Brain microvascular endothelial cell (primary cell): Measurements from ENCODE around the gene BUB3.

Source experiments
- DNase-seq: peaks from one replicate; pipeline ENCODE4 v3.0.0-alpha.2; 2020
- H3K27ac ChIP-seq: fragments of 250-450 bp; sonication (Bioruptor Pico); 2 replicates; pipeline ENCODE4 v1.5.1; 2020; ENCODE audit warnings: mild to moderate bottlenecking, moderate library complexity
- H3K27me3 ChIP-seq: fragments of 250-450 bp; sonication (Bioruptor Pico); replicated peaks from 2 replicates; pipeline ENCODE4 v1.5.1; 2020; ENCODE audit warnings: mild to moderate bottlenecking
- H3K36me3 ChIP-seq: fragments of 250-450 bp; sonication (Bioruptor Pico); replicated peaks from 2 replicates; pipeline ENCODE4 v1.5.1; 2020; ENCODE audit warnings: mild to moderate bottlenecking
- H3K4me3 ChIP-seq: 2 replicates; pipeline ENCODE4 v1.5.1; 2011; ENCODE audit warnings: low read depth, mild to moderate bottlenecking, control low read depth, low read length, moderate library complexity
- CTCF ChIP-seq: IDR thresholded peaks from 2 replicates; pipeline ENCODE4 v1.5.1; 2011; ENCODE audit warnings: low read depth, mild to moderate bottlenecking, moderate library complexity, low read length, control low read depth, inconsistent platforms; ENCODE audit errors: missing control alignments
- in situ Hi-C: cut with HindIII; loops from 2 replicates; pipeline ENCODE4 v1.10.0; 2017; ENCODE audit warnings: low sequenced_read_pairs, low pct_ligation_motif_present

Gene BUB3

GRCh38 chr10:123135415-123136141 lies 18.6 kb upstream of the BUB3 start, which contains the start of gene HMX3:
TSS of gene HMX3 (plus strand) at chr10:123135970. CDS start at chr10:123136051, 81 bp downstream.
- no peak for DNase-seq
- TF ChIP-seq CTCF = no peak
- Histone ChIP-seq H3K36me3 (no peaks in the 10 kb centered on the region), H3K27me3 (peaks cover 92% of the 10 kb centered on the region), H3K27ac (no peak within 1 kb of the TSS), H3K4me3 (no peak within 1 kb of the TSS)
- in situ Hi-C loops = no loop called here

GRCh38 chr10:123136221-123136805 lies 17.9 kb upstream of the BUB3 start:
- in situ Hi-C loops = no loop called here
- no peaks in the 10 kb centered on the region for H3K36me3 ChIP-seq
- H3K27me3 ChIP-seq = peaks cover 96% of the 10 kb centered on the region

GRCh38 chr10:123136806-123137642 lies 17.2 kb upstream of the BUB3 start:
- DNase-seq = no peak
- Histone ChIP-seq H3K27me3 (peaks cover 97% of the 10 kb centered on the region), H3K27ac (no peak overlapping the region), H3K36me3 (no peaks in the 10 kb centered on the region), H3K4me3 (no peak overlapping the region)
- in situ Hi-C loops = no loop called here
- TF ChIP-seq CTCF = no peak

More at GRCh38 chr10:123136221-123136805, 17.9 kb upstream of the BUB3 start:
- H3K4me3 ChIP-seq = no peak overlapping the region
- H3K27ac ChIP-seq = no peak overlapping the region
- no peak for TF ChIP-seq CTCF
- no peak for DNase-seq

GRCh38 chr10:123139165-123139520 lies 15.1 kb upstream of the BUB3 start:
- H3K27me3 ChIP-seq = peaks cover 95% of the 10 kb centered on the region
- H3K27ac ChIP-seq = no peak overlapping the region
- no peak for TF ChIP-seq CTCF
- no peak for DNase-seq
- H3K4me3 ChIP-seq = no peak overlapping the region
- in situ Hi-C loops = no loop called here
- H3K36me3 ChIP-seq = no peaks in the 10 kb centered on the region

- TF ChIP-seq CTCF = no peak
- Histone ChIP-seq H3K4me3 (no peak overlapping the region), H3K27ac (no peak overlapping the region), H3K36me3 (no peaks in the 10 kb centered on the region), H3K27me3 (peaks cover 94% of the 10 kb centered on the region)
- in situ Hi-C loops = no loop called here
- no peak for DNase-seq
Measured at GRCh38 chr10:123139521-123140163, 14.6 kb upstream of the BUB3 start.
